GM12891 (cell line): ENCODE measurements around the gene ZCCHC24.

Source experiments
- PAX5 ChIP-seq: IDR thresholded peaks from 2 replicates; pipeline ENCODE4 v1.6.1; 2011; ENCODE audit warnings: low read length, moderate library complexity, mild to moderate bottlenecking; ENCODE audit not compliant: insufficient read depth, severe bottlenecking
- POLR2A ChIP-seq: IDR thresholded peaks from 2 replicates; pipeline ENCODE4 v1.6.1; 2011; ENCODE audit warnings: low read depth, low read length, control low read depth
- POLR2AphosphoS5 ChIP-seq: IDR thresholded peaks from 2 replicates; pipeline ENCODE4 v1.6.1; 2011; ENCODE audit warnings: low read depth, low read length, control low read depth
- POU2F2 ChIP-seq: IDR thresholded peaks from 2 replicates; pipeline ENCODE4 v1.6.1; 2011; ENCODE audit warnings: low read depth, mild to moderate bottlenecking, control low read depth, low read length, moderate library complexity
- SPI1 ChIP-seq: IDR thresholded peaks from 2 replicates; pipeline ENCODE4 v1.6.1; 2011; ENCODE audit warnings: low read depth, low read length, control low read depth
- TAF1 ChIP-seq: IDR thresholded peaks from 2 replicates; pipeline ENCODE4 v1.6.1; 2011; ENCODE audit warnings: low read depth, low read length, control low read depth

- TF ChIP-seq TAF1, result no peak
- TF ChIP-seq POLR2A, result no peak
- TF ChIP-seq POLR2AphosphoS5, result no peak
- TF ChIP-seq PAX5, result no peak
- no peak for TF ChIP-seq SPI1
- no peak for TF ChIP-seq POU2F2
These were observed 28.7 kb downstream of the ZCCHC24 start for GRCh38 chr10:79416578-79417255.
